Adipocyte (in vitro differentiated cells): Measurements from ENCODE around the gene SNN.

Source experiments
- DNase-seq: peaks from one replicate; pipeline ENCODE4 v3.0.0-alpha.2; 2015; ENCODE audit warnings: low read depth
- H3K27me3 ChIP-seq: replicated peaks from 2 replicates; pipeline ENCODE4 v1.7.0; 2013; ENCODE audit warnings: mild to moderate bottlenecking, low read length, moderate library complexity; ENCODE audit not compliant: control insufficient read depth, insufficient read depth
- H3K36me3 ChIP-seq: 2 replicates; pipeline ENCODE4 v1.7.0; 2013; ENCODE audit warnings: low read length, mild to moderate bottlenecking, moderate library complexity; ENCODE audit not compliant: control insufficient read depth, insufficient read depth, severe bottlenecking
- H3K4me1 ChIP-seq: 2 replicates; pipeline ENCODE4 v1.7.0; 2013; ENCODE audit warnings: mild to moderate bottlenecking, low read length, moderate library complexity; ENCODE audit not compliant: control insufficient read depth, insufficient read depth
- H3K4me3 ChIP-seq: 2 replicates; pipeline ENCODE4 v1.7.0; 2013; ENCODE audit warnings: mild to moderate bottlenecking, low read length, moderate library complexity
- H3K9ac ChIP-seq: 2 replicates; pipeline ENCODE4 v1.7.0; 2013; ENCODE audit warnings: mild to moderate bottlenecking, low read length, moderate library complexity
- H3K9me3 ChIP-seq: 2 replicates; pipeline ENCODE4 v1.7.0; 2013; ENCODE audit warnings: mild to moderate bottlenecking, low read length, moderate library complexity; ENCODE audit not compliant: control insufficient read depth

Gene SNN

GRCh38 chr16:11697319-11697718, 29.1 kb downstream of the SNN start:
- no peak overlapping the region for H3K4me3 ChIP-seq
- peaks cover 5% of the 10 kb centered on the region for H3K4me1 ChIP-seq
- H3K9ac ChIP-seq, result no peak overlapping the region
- peaks cover 63% of the 10 kb centered on the region for H3K36me3 ChIP-seq
- no peaks in the 10 kb centered on the region for H3K27me3 ChIP-seq
- no peaks in the 10 kb centered on the region for H3K9me3 ChIP-seq
- no peak for DNase-seq

GRCh38 chr16:11698271-11698689, 30.0 kb downstream of the SNN start:
- Histone ChIP-seq H3K4me3 (no peak overlapping the region), H3K4me1 (peaks cover 5% of the 10 kb centered on the region), H3K27me3 (no peaks in the 10 kb centered on the region), H3K9me3 (no peaks in the 10 kb centered on the region), H3K36me3 (peaks cover 61% of the 10 kb centered on the region), H3K9ac (no peak overlapping the region)
- DNase-seq, result no peak

GRCh38 chr16:11699234-11699894, 31.1 kb downstream of the SNN start:
- Histone ChIP-seq H3K4me1 (peaks cover 5% of the 10 kb centered on the region), H3K27me3 (no peaks in the 10 kb centered on the region), H3K36me3 (peaks cover 71% of the 10 kb centered on the region), H3K9me3 (no peaks in the 10 kb centered on the region), H3K9ac (no peak overlapping the region), H3K4me3 (no peak overlapping the region)
- DNase-seq, result no peak

- peak; percentile 30 for DNase-seq
- Histone ChIP-seq H3K9ac (no peak overlapping the region), H3K4me3 (no peak overlapping the region), H3K36me3 (peaks cover 66% of the 10 kb centered on the region), H3K27me3 (no peaks in the 10 kb centered on the region), H3K9me3 (no peaks in the 10 kb centered on the region), H3K4me1 (peaks cover 9% of the 10 kb centered on the region)
These were observed 32.2 kb downstream of the SNN start for GRCh38 chr16:11700264-11701029.

- no peak overlapping the region for H3K9ac ChIP-seq
- DNase-seq, result no peak
- H3K4me3 ChIP-seq, result no peak overlapping the region
- H3K36me3 ChIP-seq, result peaks cover 40% of the 10 kb centered on the region
- H3K27me3 ChIP-seq, result no peaks in the 10 kb centered on the region
- peaks cover 31% of the 10 kb centered on the region for H3K4me1 ChIP-seq
- no peaks in the 10 kb centered on the region for H3K9me3 ChIP-seq
These were observed 37.2 kb downstream of the SNN start for GRCh38 chr16:11705311-11706025.

- no peak for DNase-seq
- peaks cover 26% of the 10 kb centered on the region for H3K4me1 ChIP-seq
- no peaks in the 10 kb centered on the region for H3K27me3 ChIP-seq
- no peak overlapping the region for H3K9ac ChIP-seq
- no peak overlapping the region for H3K4me3 ChIP-seq
- H3K9me3 ChIP-seq, result no peaks in the 10 kb centered on the region
- peaks cover 46% of the 10 kb centered on the region for H3K36me3 ChIP-seq
These were observed 38.0 kb downstream of the SNN start for GRCh38 chr16:11706180-11706742.

- H3K9me3 ChIP-seq, result no peaks in the 10 kb centered on the region
These were observed 39.5 kb downstream of the SNN start for GRCh38 chr16:11707679-11708197.

GRCh38 chr16:11708421-11708820, 40.2 kb downstream of the SNN start:
- H3K27me3 ChIP-seq, result no peaks in the 10 kb centered on the region
- no peaks in the 10 kb centered on the region for H3K9me3 ChIP-seq
- H3K4me3 ChIP-seq, result no peak overlapping the region
- peaks cover 47% of the 10 kb centered on the region for H3K36me3 ChIP-seq
- no peak overlapping the region for H3K9ac ChIP-seq
- H3K4me1 ChIP-seq, result peaks cover 26% of the 10 kb centered on the region
- no peak for DNase-seq

More at GRCh38 chr16:11707679-11708197, 39.5 kb downstream of the SNN start:
- Histone ChIP-seq H3K27me3 (no peaks in the 10 kb centered on the region), H3K9ac (no peak overlapping the region), H3K4me3 (no peak overlapping the region), H3K36me3 (peaks cover 51% of the 10 kb centered on the region), H3K4me1 (peaks cover 26% of the 10 kb centered on the region)
- DNase-seq, result no peak

- Histone ChIP-seq H3K9me3 (no peaks in the 10 kb centered on the region), H3K27me3 (no peaks in the 10 kb centered on the region), H3K9ac (no peak overlapping the region), H3K4me1 (peaks cover 30% of the 10 kb centered on the region), H3K4me3 (no peak overlapping the region), H3K36me3 (peaks cover 50% of the 10 kb centered on the region)
- no peak for DNase-seq
These were observed 43.4 kb downstream of the SNN start for GRCh38 chr16:11711662-11712061.

GRCh38 chr16:11712122-11712521, 43.9 kb downstream of the SNN start:
- Histone ChIP-seq H3K27me3 (no peaks in the 10 kb centered on the region), H3K4me1 (peaks cover 31% of the 10 kb centered on the region), H3K9ac (no peak overlapping the region), H3K36me3 (peaks cover 50% of the 10 kb centered on the region), H3K9me3 (no peaks in the 10 kb centered on the region), H3K4me3 (no peak overlapping the region)
- no peak for DNase-seq
